Body of pancreas (tissue), 4 donors: ENCODE data around the gene OSBP2.

Experiments used
- CTCF ChIP-seq, 7 experiments: fragments of 450-650 bp in 4 of 7; fragments of 200-600 bp in 3 of 7; sonication (generic) in 3 of 7; IDR thresholded peaks; one replicate each; pipeline ENCODE4 v1.5.1; 2016 to 2019; ENCODE audit warnings: antibody characterized with exemption in 7 of 7
- POLR2A ChIP-seq, 3 donors: fragments of 450-650 bp; IDR thresholded peaks; one replicate each; pipeline ENCODE4 v1.6.1; 2016; ENCODE audit warnings: antibody characterized with exemption in 3 of 3, mild to moderate bottlenecking in 2 of 3

- TF ChIP-seq POLR2A (IDR thresholded peaks at IDR 0.05) (no peak), CTCF (IDR thresholded peaks at IDR 0.05) (no peak)
Measured at GRCh38 chr22:30755759-30756124, 61.1 kb downstream of the OSBP2 start.
